ENCODE measurements around the gene CTSK.

DNA sequence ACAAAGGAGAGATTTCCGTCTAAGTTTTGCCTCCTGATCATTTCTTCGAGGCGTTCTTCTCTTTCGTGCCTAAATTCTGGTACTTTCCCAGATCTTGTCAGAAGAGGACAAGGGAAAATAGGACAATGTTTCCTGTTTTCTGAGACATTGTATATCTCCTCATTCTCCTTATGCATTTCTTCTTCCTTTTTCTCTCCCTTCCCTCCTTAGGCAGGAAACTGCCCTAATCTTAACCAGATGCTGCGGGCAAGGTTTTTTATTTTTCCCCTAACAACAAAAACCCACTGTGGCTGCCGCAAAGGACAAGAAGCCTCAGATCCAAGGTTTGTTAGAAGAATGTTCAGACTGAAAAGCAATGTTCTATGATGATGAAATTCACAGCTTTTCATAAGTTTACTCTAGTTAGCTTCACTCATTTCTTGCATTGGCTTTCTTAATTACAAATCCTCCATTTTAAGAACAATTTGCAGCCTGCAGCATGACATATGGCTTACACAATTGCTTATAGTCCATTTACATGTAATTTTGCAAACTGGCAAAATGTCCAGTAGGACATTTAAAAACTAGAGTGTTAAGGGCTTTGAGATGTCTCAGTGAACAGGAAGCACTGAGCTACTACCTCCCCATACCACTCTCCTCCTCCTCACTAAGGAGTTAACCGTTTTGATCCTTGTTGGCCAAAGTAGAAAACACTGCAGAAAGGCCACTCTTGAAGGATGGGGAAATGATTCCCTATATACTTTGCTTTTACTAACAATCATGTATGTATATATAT is 624 bp downstream of the CTSK start:
- TF ChIP-seq, protein P1, sequence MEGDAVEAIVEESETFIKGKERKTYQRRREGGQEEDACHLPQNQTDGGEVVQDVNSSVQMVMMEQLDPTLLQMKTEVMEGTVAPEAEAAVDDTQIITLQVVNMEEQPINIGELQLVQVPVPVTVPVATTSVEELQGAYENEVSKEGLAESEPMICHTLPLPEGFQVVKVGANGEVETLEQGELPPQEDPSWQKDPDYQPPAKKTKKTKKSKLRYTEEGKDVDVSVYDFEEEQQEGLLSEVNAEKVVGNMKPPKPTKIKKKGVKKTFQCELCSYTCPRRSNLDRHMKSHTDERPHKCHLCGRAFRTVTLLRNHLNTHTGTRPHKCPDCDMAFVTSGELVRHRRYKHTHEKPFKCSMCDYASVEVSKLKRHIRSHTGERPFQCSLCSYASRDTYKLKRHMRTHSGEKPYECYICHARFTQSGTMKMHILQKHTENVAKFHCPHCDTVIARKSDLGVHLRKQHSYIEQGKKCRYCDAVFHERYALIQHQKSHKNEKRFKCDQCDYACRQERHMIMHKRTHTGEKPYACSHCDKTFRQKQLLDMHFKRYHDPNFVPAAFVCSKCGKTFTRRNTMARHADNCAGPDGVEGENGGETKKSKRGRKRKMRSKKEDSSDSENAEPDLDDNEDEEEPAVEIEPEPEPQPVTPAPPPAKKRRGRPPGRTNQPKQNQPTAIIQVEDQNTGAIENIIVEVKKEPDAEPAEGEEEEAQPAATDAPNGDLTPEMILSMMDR (IDR thresholded peaks at IDR 0.05) = no peak
- no peak for TF ChIP-seq POLR2A (IDR thresholded peaks at IDR 0.05)

Measured in esophagus squamous epithelium (tissue), 4 donors.